ENCODE measurements around the gene SYF2.

SYF2 gene

GRCh38 chr1:25222606-25223005, 9.7 kb downstream of the SYF2 start:
- TF ChIP-seq CTCF (IDR thresholded peaks at IDR 0.05) = no peak
- Histone ChIP-seq H3K9me3 (no peaks in the 10 kb centered on the region), H3K27me3 (no peaks in the 10 kb centered on the region), H3K4me1 (ENCODE audit: control insufficient read depth in 1 of 2, insufficient read depth in 1 of 2, low read depth in 1 of 2, low read length in 1 of 2) (no peaks in the 10 kb centered on the region), H3K36me3 (peaks cover 87% of the 10 kb centered on the region), H3K27ac (no peak overlapping the region), H3K4me3 (ENCODE audit: low read depth in 1 of 2, low read length in 1 of 2) (no peak overlapping the region)

- Histone ChIP-seq H3K36me3 (peaks cover 68% of the 10 kb centered on the region), H3K27ac (no peak overlapping the region), H3K27me3 (no peaks in the 10 kb centered on the region), H3K4me1 (ENCODE audit: control insufficient read depth in 1 of 2, insufficient read depth in 1 of 2, low read depth in 1 of 2, low read length in 1 of 2) (no peaks in the 10 kb centered on the region), H3K4me3 (ENCODE audit: low read depth in 1 of 2, low read length in 1 of 2) (no peak overlapping the region), H3K9me3 (no peaks in the 10 kb centered on the region)
- TF ChIP-seq CTCF (IDR thresholded peaks at IDR 0.05) = no peak
These were observed 11.6 kb downstream of the SYF2 start for GRCh38 chr1:25220666-25221065.

- Histone ChIP-seq H3K27ac (no peak overlapping the region), H3K36me3 (peaks cover 59% of the 10 kb centered on the region), H3K4me1 (ENCODE audit: control insufficient read depth in 1 of 2, insufficient read depth in 1 of 2, low read depth in 1 of 2, low read length in 1 of 2) (no peaks in the 10 kb centered on the region), H3K9me3 (no peaks in the 10 kb centered on the region), H3K27me3 (no peaks in the 10 kb centered on the region), H3K4me3 (ENCODE audit: low read depth in 1 of 2, low read length in 1 of 2) (no peak overlapping the region)
- TF ChIP-seq CTCF (IDR thresholded peaks at IDR 0.05) = no peak
These were observed 12.5 kb downstream of the SYF2 start for GRCh38 chr1:25219661-25220251.

- H3K27me3 ChIP-seq = no peaks in the 10 kb centered on the region
- H3K9me3 ChIP-seq = no peaks in the 10 kb centered on the region
- H3K36me3 ChIP-seq = peaks cover 38% of the 10 kb centered on the region
- no peak for TF ChIP-seq CTCF (IDR thresholded peaks at IDR 0.05)
- no peak overlapping the region for H3K27ac ChIP-seq
- H3K4me3 ChIP-seq (ENCODE audit: low read depth in 1 of 2, low read length in 1 of 2) = no peak overlapping the region
- no peaks in the 10 kb centered on the region for H3K4me1 ChIP-seq (ENCODE audit: control insufficient read depth in 1 of 2, insufficient read depth in 1 of 2, low read depth in 1 of 2, low read length in 1 of 2)
These were observed 14.6 kb downstream of the SYF2 start for GRCh38 chr1:25217598-25218232.

- Histone ChIP-seq H3K4me3 (ENCODE audit: low read depth in 1 of 2, low read length in 1 of 2) (no peak overlapping the region), H3K36me3 (peaks cover 31% of the 10 kb centered on the region), H3K9me3 (no peaks in the 10 kb centered on the region), H3K27me3 (no peaks in the 10 kb centered on the region), H3K27ac (no peak overlapping the region), H3K4me1 (ENCODE audit: control insufficient read depth in 1 of 2, insufficient read depth in 1 of 2, low read depth in 1 of 2, low read length in 1 of 2) (no peaks in the 10 kb centered on the region)
- TF ChIP-seq CTCF (IDR thresholded peaks at IDR 0.05) = no peak
These were observed 15.3 kb downstream of the SYF2 start for GRCh38 chr1:25217015-25217414.

All from neutrophil (primary cell).